Skin of body (tissue), 2 donors: Measurements from ENCODE around the gene RBM17. TPM values are rescaled to one million over a fixed set of nuclear protein-coding genes. Genes with fewer than 3 reads are reported as not detected.
"Not testable (repeated sequence)": the region's sequence is repeated elsewhere in the genome, so short reads cannot be mapped to it uniquely, and the experiment has no call there.

Experiments
- DNase-seq: peaks from one replicate; lab custom pipeline; 2025; lab: John Stamatoyannopoulos, UW
- total RNA-seq: library from RNA; depleted of rRNA; stranded (reverse); fragments of >200 nt; gene quantifications from one replicate; pipeline ENCODE4 v1.2.3, GENCODE V29; 2014

Gene RBM17
- total RNA-seq, 1 donor from 2014 or later = 54.6 TPM

- DNase-seq = no peak
These were observed 32.9 kb upstream of the RBM17 start for GRCh38 chr10:6055929-6056328.

- DNase-seq = no peak
These were observed 32.3 kb upstream of the RBM17 start for GRCh38 chr10:6056411-6057135.

GRCh38 chr10:6058682-6059475 lies 30.0 kb upstream of the RBM17 start:
- no peak for DNase-seq

- no peak for DNase-seq
These were observed 29.3 kb upstream of the RBM17 start for GRCh38 chr10:6059506-6059905.

- DNase-seq = no peak
These were observed 27.8 kb upstream of the RBM17 start for GRCh38 chr10:6061056-6061455.

GRCh38 chr10:6062101-6062771 lies 26.6 kb upstream of the RBM17 start, which contains the start of gene IL2RA:
Gene IL2RA, minus strand, starts transcription at chr10:6062367. Its CDS starts 216 bp downstream, at chr10:6062151.
- no peak for DNase-seq

GRCh38 chr10:6064119-6064518 lies 24.7 kb upstream of the RBM17 start:
- DNase-seq = no peak

GRCh38 chr10:6064726-6065125 lies 24.1 kb upstream of the RBM17 start:
- DNase-seq = not testable (repeated sequence)

GRCh38 chr10:6065406-6065805 lies 23.4 kb upstream of the RBM17 start:
- DNase-seq = no peak

GRCh38 chr10:6065835-6066234 lies 23.0 kb upstream of the RBM17 start:
- DNase-seq = no peak

- DNase-seq = no peak
These were observed 21.4 kb upstream of the RBM17 start for GRCh38 chr10:6067457-6067856.

GRCh38 chr10:6068006-6068405 lies 20.8 kb upstream of the RBM17 start:
- no peak for DNase-seq

GRCh38 chr10:6068422-6068821 lies 20.4 kb upstream of the RBM17 start:
- no peak for DNase-seq

GRCh38 chr10:6069081-6069931 lies 19.5 kb upstream of the RBM17 start:
- no peak for DNase-seq

GRCh38 chr10:6070660-6071059 lies 18.2 kb upstream of the RBM17 start:
- no peak for DNase-seq

- no peak for DNase-seq
These were observed 17.4 kb upstream of the RBM17 start for GRCh38 chr10:6071181-6072175.

- no peak for DNase-seq
These were observed 16.5 kb upstream of the RBM17 start for GRCh38 chr10:6072215-6072934.

GRCh38 chr10:6074489-6075301 lies 14.1 kb upstream of the RBM17 start:
- DNase-seq = no peak
